Esophagus squamous epithelium (tissue), 5 donors: ENCODE data around the gene ARPC5L. TPM values are rescaled to one million over a fixed set of nuclear protein-coding genes. Genes with fewer than 3 reads are reported as not detected.

ENCODE experiments used
- DNase-seq: peaks from one replicate; lab custom pipeline; 2025; lab: John Stamatoyannopoulos, UW
- H3K27ac ChIP-seq, 4 donors: fragments of 200-600 bp; sonication (generic); one replicate each; pipeline ENCODE4 v1.5.1; 2016 to 2019; ENCODE audit warnings: mild to moderate bottlenecking in 1 of 4
- H3K27me3 ChIP-seq, 4 donors: fragments of 200-600 bp; sonication (generic); 1 replicate in 3 of 4; 2 replicates in 1 of 4; pipeline versions ENCODE4 v1.5.1 to v1.6.0; 2017 to 2021; ENCODE audit warnings: antibody characterized with exemption in 1 of 4
- H3K36me3 ChIP-seq, 3 donors: fragments of 200-600 bp; sonication (generic); one replicate each; pipeline ENCODE4 v1.5.1; 2016 to 2019
- H3K4me1 ChIP-seq, 3 donors: fragments of 200-600 bp; sonication (generic); one replicate each; pipeline ENCODE4 v1.5.1; 2017 to 2019
- H3K4me3 ChIP-seq, 4 donors: fragments of 200-600 bp; sonication (generic); 1 replicate in 3 of 4; 2 replicates in 1 of 4; pipeline ENCODE4 v1.5.1; 2016 to 2019; ENCODE audit warnings: mild to moderate bottlenecking in 2 of 4, moderate library complexity in 1 of 4
- H3K9me3 ChIP-seq, 3 donors: fragments of 200-600 bp; sonication (generic); one replicate each; pipeline ENCODE4 v1.5.1; 2016 to 2019
- CTCF ChIP-seq, 6 experiments: fragments of 450-650 bp in 4 of 6; fragments of 200-600 bp in 2 of 6; sonication (generic) in 2 of 6; IDR thresholded peaks; one replicate each; pipeline ENCODE4 v1.5.1; 2016 to 2019; ENCODE audit warnings: antibody characterized with exemption in 6 of 6, mild to moderate bottlenecking in 4 of 6, moderate library complexity in 4 of 6
- POLR2A ChIP-seq, 4 donors: fragments of 450-650 bp; IDR thresholded peaks; one replicate each; pipeline ENCODE4 v1.6.1; 2017; ENCODE audit warnings: antibody characterized with exemption in 4 of 4, mild to moderate bottlenecking in 4 of 4, moderate library complexity in 3 of 4
- WGBS, 2 donors: methylation state at CpG; one replicate each; pipeline ENCODE4 v1.1.5; 2018; 5-methylcytosine and 5-hydroxymethylcytosine counted together
- intact Hi-C: fragments of 100-400 bp; cut with DNase I; formaldehyde crosslinking; loops from one replicate; pipeline ENCODE4 v1.15.0; 2022
- total RNA-seq, 4 donors: library from RNA; depleted of rRNA; stranded (reverse); fragments of >200 nt; gene quantifications; one replicate each; pipeline ENCODE4 v1.1.0, GENCODE V29; 2016
- donor health status: DM: yes; HTN: yes; CAD: no.

The ARPC5L gene
- total RNA-seq, 4 donors from 2014 or later: 39.1 to 59.6 (median 45.3) TPM

- intact Hi-C loops: no loop called here
These were observed 19.3 kb downstream of the ARPC5L start for GRCh38 chr9:124881138-124881743.

GRCh38 chr9:124882231-124882630, 20.3 kb downstream of the ARPC5L start:
- peaks cover 14 to 95% (median 29%) of the 10 kb centered on the region in 3 donors for H3K36me3 ChIP-seq
- H3K27ac ChIP-seq: no peak overlapping the region
- intact Hi-C loops: no loop called here
- no peak for TF ChIP-seq POLR2A (IDR thresholded peaks at IDR 0.05)
- TF ChIP-seq CTCF (IDR thresholded peaks at IDR 0.05): no peak
- no peaks in the 10 kb centered on the region for H3K9me3 ChIP-seq
- no peak for DNase-seq
- no peak overlapping the region for H3K4me3 ChIP-seq
- H3K27me3 ChIP-seq: no peaks in the 10 kb centered on the region
- 78 to 90% methylated on average over 4 to 7 of the region's 13 CpGs for WGBS, 2 donors
- no peaks in the 10 kb centered on the region for H3K4me1 ChIP-seq

More at GRCh38 chr9:124881138-124881743, 19.3 kb downstream of the ARPC5L start:
- 86% methylated on average over 3 of the region's 16 CpGs; no CpG with 5 or more reads in 1 of the 2 donors for WGBS, 2 donors
- Histone ChIP-seq H3K4me3 (no peak overlapping the region), H3K4me1 (no peaks in the 10 kb centered on the region), H3K27ac (no peak overlapping the region), H3K9me3 (no peaks in the 10 kb centered on the region), H3K27me3 (no peaks in the 10 kb centered on the region), H3K36me3 (peaks cover 21 to 95% (median 22%) of the 10 kb centered on the region in 3 donors)
- TF ChIP-seq CTCF (IDR thresholded peaks at IDR 0.05): no peak
- no peak for TF ChIP-seq POLR2A (IDR thresholded peaks at IDR 0.05)
- DNase-seq: no peak

- Histone ChIP-seq H3K9me3 (no peaks in the 10 kb centered on the region), H3K4me3 (no peak overlapping the region), H3K36me3 (peaks cover 30 to 95% (median 41%) of the 10 kb centered on the region in 3 donors), H3K27me3 (no peaks in the 10 kb centered on the region), H3K27ac (no peak overlapping the region), H3K4me1 (no peaks in the 10 kb centered on the region)
- TF ChIP-seq CTCF (IDR thresholded peaks at IDR 0.05) (no peak), POLR2A (IDR thresholded peaks at IDR 0.05) (no peak)
- WGBS, 2 donors: 69 to 77% methylated on average over 4 of the region's 4 CpGs
- intact Hi-C loops: no loop called here
- DNase-seq: no peak
These were observed 22.4 kb downstream of the ARPC5L start for GRCh38 chr9:124884376-124884775.

- H3K9me3 ChIP-seq: no peaks in the 10 kb centered on the region
- intact Hi-C loops: no loop called here
- TF ChIP-seq POLR2A (IDR thresholded peaks at IDR 0.05): no peak
- TF ChIP-seq CTCF (IDR thresholded peaks at IDR 0.05): no peak
- no peak overlapping the region for H3K4me3 ChIP-seq
- DNase-seq: no peak
- H3K4me1 ChIP-seq: no peaks in the 10 kb centered on the region
- peaks cover 26 to 95% (median 38%) of the 10 kb centered on the region in 3 donors for H3K36me3 ChIP-seq
- WGBS, 2 donors: 88 to 91% methylated on average over 4 of the region's 4 CpGs
- no peak overlapping the region for H3K27ac ChIP-seq
- H3K27me3 ChIP-seq: no peaks in the 10 kb centered on the region
These were observed 23.6 kb downstream of the ARPC5L start for GRCh38 chr9:124885551-124885950.

GRCh38 chr9:124886461-124886860, 24.5 kb downstream of the ARPC5L start:
- Histone ChIP-seq H3K4me1 (no peaks in the 10 kb centered on the region), H3K27me3 (no peaks in the 10 kb centered on the region), H3K27ac (no peak overlapping the region), H3K4me3 (no peak overlapping the region), H3K36me3 (peaks cover 24 to 95% (median 45%) of the 10 kb centered on the region in 3 donors), H3K9me3 (no peaks in the 10 kb centered on the region)
- no peak for DNase-seq
- intact Hi-C loops: no loop called here
- 80 to 86% methylated on average over 10 of the region's 10 CpGs for WGBS, 2 donors
- TF ChIP-seq POLR2A (IDR thresholded peaks at IDR 0.05) (no peak), CTCF (IDR thresholded peaks at IDR 0.05) (no peak)
